ENCODE data around the gene ACTN3.

GRCh38 chr11:66569076-66569475 is 22.4 kb downstream of the ACTN3 start:
- TF ChIP-seq, protein P1, sequence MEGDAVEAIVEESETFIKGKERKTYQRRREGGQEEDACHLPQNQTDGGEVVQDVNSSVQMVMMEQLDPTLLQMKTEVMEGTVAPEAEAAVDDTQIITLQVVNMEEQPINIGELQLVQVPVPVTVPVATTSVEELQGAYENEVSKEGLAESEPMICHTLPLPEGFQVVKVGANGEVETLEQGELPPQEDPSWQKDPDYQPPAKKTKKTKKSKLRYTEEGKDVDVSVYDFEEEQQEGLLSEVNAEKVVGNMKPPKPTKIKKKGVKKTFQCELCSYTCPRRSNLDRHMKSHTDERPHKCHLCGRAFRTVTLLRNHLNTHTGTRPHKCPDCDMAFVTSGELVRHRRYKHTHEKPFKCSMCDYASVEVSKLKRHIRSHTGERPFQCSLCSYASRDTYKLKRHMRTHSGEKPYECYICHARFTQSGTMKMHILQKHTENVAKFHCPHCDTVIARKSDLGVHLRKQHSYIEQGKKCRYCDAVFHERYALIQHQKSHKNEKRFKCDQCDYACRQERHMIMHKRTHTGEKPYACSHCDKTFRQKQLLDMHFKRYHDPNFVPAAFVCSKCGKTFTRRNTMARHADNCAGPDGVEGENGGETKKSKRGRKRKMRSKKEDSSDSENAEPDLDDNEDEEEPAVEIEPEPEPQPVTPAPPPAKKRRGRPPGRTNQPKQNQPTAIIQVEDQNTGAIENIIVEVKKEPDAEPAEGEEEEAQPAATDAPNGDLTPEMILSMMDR (IDR thresholded peaks at IDR 0.05): no peak
- TF ChIP-seq, protein P2, sequence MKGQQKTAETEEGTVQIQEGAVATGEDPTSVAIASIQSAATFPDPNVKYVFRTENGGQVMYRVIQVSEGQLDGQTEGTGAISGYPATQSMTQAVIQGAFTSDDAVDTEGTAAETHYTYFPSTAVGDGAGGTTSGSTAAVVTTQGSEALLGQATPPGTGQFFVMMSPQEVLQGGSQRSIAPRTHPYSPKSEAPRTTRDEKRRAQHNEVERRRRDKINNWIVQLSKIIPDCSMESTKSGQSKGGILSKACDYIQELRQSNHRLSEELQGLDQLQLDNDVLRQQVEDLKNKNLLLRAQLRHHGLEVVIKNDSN (CRISPR knock-in tag; IDR thresholded peaks at IDR 0.05): no peak
- TF ChIP-seq NFYB (CRISPR knock-in tag; conservative IDR thresholded peaks at IDR 0.05; ENCODE audit: low read depth): no peak
- no peak for TF ChIP-seq FOXP4 (CRISPR knock-in tag; IDR thresholded peaks at IDR 0.05)
- TF ChIP-seq TP53 (CRISPR knock-in tag; IDR thresholded peaks at IDR 0.05): no peak
- TF ChIP-seq ESRRA (CRISPR knock-in tag; IDR thresholded peaks at IDR 0.05; ENCODE audit: borderline replicate concordance): no peak
- TF ChIP-seq, protein P3, sequence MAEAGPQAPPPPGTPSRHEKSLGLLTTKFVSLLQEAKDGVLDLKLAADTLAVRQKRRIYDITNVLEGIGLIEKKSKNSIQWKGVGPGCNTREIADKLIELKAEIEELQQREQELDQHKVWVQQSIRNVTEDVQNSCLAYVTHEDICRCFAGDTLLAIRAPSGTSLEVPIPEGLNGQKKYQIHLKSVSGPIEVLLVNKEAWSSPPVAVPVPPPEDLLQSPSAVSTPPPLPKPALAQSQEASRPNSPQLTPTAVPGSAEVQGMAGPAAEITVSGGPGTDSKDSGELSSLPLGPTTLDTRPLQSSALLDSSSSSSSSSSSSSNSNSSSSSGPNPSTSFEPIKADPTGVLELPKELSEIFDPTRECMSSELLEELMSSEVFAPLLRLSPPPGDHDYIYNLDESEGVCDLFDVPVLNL (CRISPR knock-in tag; IDR thresholded peaks at IDR 0.05; ENCODE audit: borderline replicate concordance, low read depth): no peak
